ENCODE measurements around the gene APP.

APP gene

DNA sequence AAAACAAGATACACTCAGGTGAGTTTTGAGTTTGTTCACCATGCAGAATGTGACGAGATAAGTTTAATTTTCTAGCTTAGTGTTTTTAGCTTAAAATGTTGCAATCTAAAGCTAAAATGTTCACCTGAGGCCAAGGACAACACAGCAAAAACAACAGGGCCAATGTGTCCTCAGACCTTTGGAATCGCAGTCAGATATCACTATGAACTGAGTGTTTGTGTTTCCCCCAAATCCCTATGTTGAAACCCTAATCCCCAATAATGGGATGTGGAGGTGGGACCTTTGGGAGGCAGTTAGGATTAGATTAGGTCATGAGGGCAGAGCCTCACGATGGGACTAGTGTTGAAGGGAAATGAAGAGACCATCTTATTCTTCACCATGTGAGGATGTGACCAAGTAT is 291.4 kb downstream of the APP start:
- Histone ChIP-seq H3K9ac (ENCODE audit: low read length) (no peak overlapping the region), H3K4me1 (ENCODE audit: low read length) (no peaks in the 10 kb centered on the region), H3K27ac (ENCODE audit: low read length) (no peak overlapping the region), H3K4me3 (ENCODE audit: low read length) (no peak overlapping the region), H3K79me2 (ENCODE audit: low read length) (no peaks in the 10 kb centered on the region), H3K27me3 (ENCODE audit: low read depth, low read length) (no peaks in the 10 kb centered on the region), H3K9me3 (ENCODE audit: insufficient read depth, low read length) (no peaks in the 10 kb centered on the region), H2AFZ (ENCODE audit: low read depth, low read length) (no peak overlapping the region), H3K4me2 (ENCODE audit: low read length) (no peak overlapping the region), H3K36me3 (replicated peaks; ENCODE audit: low read depth, low read length) (no peaks in the 10 kb centered on the region), H4K20me1 (ENCODE audit: insufficient read depth, low read length) (no peaks in the 10 kb centered on the region)
- no peak for TF ChIP-seq EZH2phosphoT487 (IDR thresholded peaks at IDR 0.05; ENCODE audit: low read depth)
- TF ChIP-seq, protein P1, sequence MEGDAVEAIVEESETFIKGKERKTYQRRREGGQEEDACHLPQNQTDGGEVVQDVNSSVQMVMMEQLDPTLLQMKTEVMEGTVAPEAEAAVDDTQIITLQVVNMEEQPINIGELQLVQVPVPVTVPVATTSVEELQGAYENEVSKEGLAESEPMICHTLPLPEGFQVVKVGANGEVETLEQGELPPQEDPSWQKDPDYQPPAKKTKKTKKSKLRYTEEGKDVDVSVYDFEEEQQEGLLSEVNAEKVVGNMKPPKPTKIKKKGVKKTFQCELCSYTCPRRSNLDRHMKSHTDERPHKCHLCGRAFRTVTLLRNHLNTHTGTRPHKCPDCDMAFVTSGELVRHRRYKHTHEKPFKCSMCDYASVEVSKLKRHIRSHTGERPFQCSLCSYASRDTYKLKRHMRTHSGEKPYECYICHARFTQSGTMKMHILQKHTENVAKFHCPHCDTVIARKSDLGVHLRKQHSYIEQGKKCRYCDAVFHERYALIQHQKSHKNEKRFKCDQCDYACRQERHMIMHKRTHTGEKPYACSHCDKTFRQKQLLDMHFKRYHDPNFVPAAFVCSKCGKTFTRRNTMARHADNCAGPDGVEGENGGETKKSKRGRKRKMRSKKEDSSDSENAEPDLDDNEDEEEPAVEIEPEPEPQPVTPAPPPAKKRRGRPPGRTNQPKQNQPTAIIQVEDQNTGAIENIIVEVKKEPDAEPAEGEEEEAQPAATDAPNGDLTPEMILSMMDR (IDR thresholded peaks at IDR 0.05; ENCODE audit: low read depth, low read length), result no peak

DNA sequence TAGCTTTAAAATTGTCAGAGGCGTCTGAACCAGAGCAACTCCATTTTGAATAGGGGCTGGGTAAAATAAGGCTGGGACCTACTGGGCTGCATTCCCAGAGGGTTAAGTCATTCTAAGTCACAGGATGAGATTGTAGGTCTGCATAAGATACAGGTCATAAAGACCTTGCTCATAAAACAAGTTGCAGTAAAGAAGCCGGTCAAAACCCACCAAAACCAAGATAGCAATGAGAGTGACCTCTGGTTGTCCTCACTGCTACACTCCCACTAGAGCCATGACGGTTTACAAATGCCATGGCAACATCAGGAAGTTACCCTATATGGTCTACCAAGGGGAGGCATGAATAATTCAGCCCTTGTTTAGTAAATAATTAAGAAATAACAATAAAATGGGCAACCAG is 292.2 kb downstream of the APP start:
- Histone ChIP-seq H3K36me3 (replicated peaks; ENCODE audit: low read depth, low read length) (no peaks in the 10 kb centered on the region), H2AFZ (ENCODE audit: low read depth, low read length) (no peak overlapping the region), H3K9me3 (ENCODE audit: insufficient read depth, low read length) (no peaks in the 10 kb centered on the region), H3K79me2 (ENCODE audit: low read length) (no peaks in the 10 kb centered on the region), H3K27ac (ENCODE audit: low read length) (no peak overlapping the region), H4K20me1 (ENCODE audit: insufficient read depth, low read length) (no peaks in the 10 kb centered on the region), H3K9ac (ENCODE audit: low read length) (no peak overlapping the region), H3K4me3 (ENCODE audit: low read length) (no peak overlapping the region), H3K27me3 (ENCODE audit: low read depth, low read length) (no peaks in the 10 kb centered on the region), H3K4me2 (ENCODE audit: low read length) (no peak overlapping the region), H3K4me1 (ENCODE audit: low read length) (no peaks in the 10 kb centered on the region)
- TF ChIP-seq, protein P1 (IDR thresholded peaks at IDR 0.05; ENCODE audit: low read depth, low read length), result no peak
- TF ChIP-seq EZH2phosphoT487 (IDR thresholded peaks at IDR 0.05; ENCODE audit: low read depth), result no peak

DNA sequence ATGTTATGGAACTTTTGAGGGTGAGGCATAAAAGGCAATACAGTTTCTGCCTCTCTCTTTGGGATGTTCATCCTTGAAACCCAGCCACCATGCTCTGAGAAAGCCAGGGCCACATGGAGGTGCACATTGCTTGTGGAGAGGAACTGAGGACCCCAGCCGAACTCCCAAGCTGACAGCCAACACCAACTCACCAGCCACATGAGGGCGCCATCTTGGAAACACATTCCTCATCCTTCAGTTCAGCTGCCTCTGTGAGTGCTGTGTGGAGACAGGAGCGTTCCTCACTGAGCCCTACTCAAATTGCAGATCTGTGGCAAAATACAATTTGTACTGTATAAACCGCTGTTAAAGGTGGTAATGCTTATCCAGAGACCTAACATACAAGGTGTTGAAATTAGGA is 298.3 kb downstream of the APP start:
- Histone ChIP-seq H3K9ac (ENCODE audit: low read length) (no peak overlapping the region), H3K27me3 (ENCODE audit: low read depth, low read length) (no peaks in the 10 kb centered on the region), H4K20me1 (ENCODE audit: insufficient read depth, low read length) (no peaks in the 10 kb centered on the region), H3K27ac (ENCODE audit: low read length) (no peak overlapping the region), H3K79me2 (ENCODE audit: low read length) (no peaks in the 10 kb centered on the region), H3K36me3 (replicated peaks; ENCODE audit: low read depth, low read length) (no peaks in the 10 kb centered on the region), H3K4me3 (ENCODE audit: low read length) (no peak overlapping the region), H3K9me3 (ENCODE audit: insufficient read depth, low read length) (no peaks in the 10 kb centered on the region), H2AFZ (ENCODE audit: low read depth, low read length) (no peak overlapping the region), H3K4me1 (ENCODE audit: low read length) (peaks cover 4% of the 10 kb centered on the region), H3K4me2 (ENCODE audit: low read length) (no peak overlapping the region)
- TF ChIP-seq, protein P1 (IDR thresholded peaks at IDR 0.05; ENCODE audit: low read depth, low read length), result no peak
- no peak for TF ChIP-seq EZH2phosphoT487 (IDR thresholded peaks at IDR 0.05; ENCODE audit: low read depth)

DNA sequence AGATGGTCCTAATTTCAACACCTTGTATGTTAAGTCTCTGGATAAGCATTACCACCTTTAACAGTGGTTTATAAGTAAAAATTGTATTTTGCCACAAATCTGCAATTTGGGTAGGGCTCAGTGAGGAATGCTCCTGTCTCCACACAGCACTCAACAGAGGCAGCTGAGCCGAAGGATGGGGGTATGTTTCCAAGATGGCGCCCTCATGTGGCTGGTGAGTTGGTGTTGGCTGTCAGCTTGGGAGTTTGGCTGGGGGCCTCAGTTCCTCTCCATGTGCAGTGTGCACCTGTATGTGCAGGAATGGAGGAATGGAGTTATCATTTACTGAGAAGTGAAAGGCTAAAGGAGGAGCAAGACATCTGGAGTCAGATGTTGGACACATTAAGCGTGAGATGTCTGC is 299.0 kb downstream of the APP start:
- H2AFZ ChIP-seq (ENCODE audit: low read depth, low read length), result no peak overlapping the region
- H3K27me3 ChIP-seq (ENCODE audit: low read depth, low read length), result no peaks in the 10 kb centered on the region
- H3K9ac ChIP-seq (ENCODE audit: low read length), result no peak overlapping the region
- H3K4me1 ChIP-seq (ENCODE audit: low read length), result peaks cover 10% of the 10 kb centered on the region
- no peaks in the 10 kb centered on the region for H3K79me2 ChIP-seq (ENCODE audit: low read length)
- no peaks in the 10 kb centered on the region for H3K9me3 ChIP-seq (ENCODE audit: insufficient read depth, low read length)
- no peaks in the 10 kb centered on the region for H3K36me3 ChIP-seq (replicated peaks; ENCODE audit: low read depth, low read length)
- H3K4me3 ChIP-seq (ENCODE audit: low read length), result no peak overlapping the region
- no peaks in the 10 kb centered on the region for H4K20me1 ChIP-seq (ENCODE audit: insufficient read depth, low read length)
- TF ChIP-seq EZH2phosphoT487 (IDR thresholded peaks at IDR 0.05; ENCODE audit: low read depth), result no peak
- TF ChIP-seq, protein P1 (IDR thresholded peaks at IDR 0.05; ENCODE audit: low read depth, low read length), result peak; percentile 17; the same call in 1 of the 2 replicates
- H3K27ac ChIP-seq (ENCODE audit: low read length), result no peak overlapping the region
- no peak overlapping the region for H3K4me2 ChIP-seq (ENCODE audit: low read length)

Data from OCI-LY3 (cell line).